Fibroblast of skin of right biceps (primary cell): ENCODE measurements around the gene CDK5.
"Not testable (repeated sequence)": the region's sequence is repeated elsewhere in the genome, so short reads cannot be mapped to it uniquely, and the experiment has no call there.

ENCODE experiments used
- DNase-seq: peaks from one replicate; pipeline ENCODE4 v3.0.0-alpha.2; 2013

The CDK5 gene

GRCh38 chr7:151012031-151012692 is 45.5 kb downstream of the CDK5 start:
- peak; percentile 17 for DNase-seq

- not testable (repeated sequence) for DNase-seq
These were observed 46.1 kb downstream of the CDK5 start for GRCh38 chr7:151011616-151012015.

- DNase-seq = no peak
These were observed 46.6 kb downstream of the CDK5 start for GRCh38 chr7:151011097-151011409.

- peak; percentile 69 for DNase-seq
These were observed 47.2 kb downstream of the CDK5 start for GRCh38 chr7:151010307-151011096.

- no peak for DNase-seq
These were observed 47.7 kb downstream of the CDK5 start for GRCh38 chr7:151010037-151010306.

GRCh38 chr7:151009327-151010036 is 48.2 kb downstream of the CDK5 start:
- DNase-seq = no peak

- peak; percentile 59 for DNase-seq
These were observed 49.0 kb downstream of the CDK5 start for GRCh38 chr7:151008511-151009323.

- DNase-seq = no peak
These were observed 49.6 kb downstream of the CDK5 start for GRCh38 chr7:151008143-151008510.

- no peak for DNase-seq
These were observed 50.2 kb downstream of the CDK5 start for GRCh38 chr7:151007469-151007898.

GRCh38 chr7:151006590-151007300 is 51.0 kb downstream of the CDK5 start:
- DNase-seq = no peak

GRCh38 chr7:151005566-151005965 is 52.1 kb downstream of the CDK5 start:
- no peak for DNase-seq
